ENCODE measurements around the gene CRELD2.

Gene CRELD2

DNA sequence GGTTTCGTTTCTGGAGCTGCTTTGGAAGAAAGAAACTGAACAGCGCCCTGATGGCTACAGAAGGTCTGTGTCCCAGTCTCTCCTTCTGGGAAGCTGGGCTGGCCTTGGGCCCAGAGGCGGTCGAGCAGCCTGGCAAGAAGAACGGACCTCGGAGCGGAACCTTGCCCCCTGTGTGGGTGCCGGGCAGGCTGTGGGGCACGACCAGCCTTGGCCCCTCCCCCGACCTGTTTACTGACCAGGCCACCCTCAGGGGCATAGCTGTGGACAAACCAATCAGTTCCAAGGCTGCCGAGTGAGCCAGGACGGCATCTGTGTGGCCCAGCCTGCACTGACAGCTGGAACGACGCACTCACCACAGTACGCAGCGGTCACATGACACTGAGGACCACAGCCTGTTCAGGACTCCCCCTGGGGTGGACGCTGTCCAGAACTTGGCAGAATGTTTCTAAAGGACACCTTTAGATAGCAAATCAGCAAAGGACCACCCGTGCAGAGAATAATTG is 49.3 kb downstream of the CRELD2 start:
- H3K9ac ChIP-seq (ENCODE audit: low read length in 5 of 5) = peak overlapping the region in 4 of 5 donors; percentile 62 to 97 (median 82)
- no peaks in the 10 kb centered on the region for H3K9me3 ChIP-seq (ENCODE audit: control insufficient read depth in 5 of 5, low read length in 5 of 5)
- peaks cover 0 to 27% (median 18%) of the 10 kb centered on the region in 5 donors for H3K36me3 ChIP-seq (ENCODE audit: control insufficient read depth in 5 of 5, insufficient read depth in 5 of 5, low read length in 5 of 5)
- peaks cover 10 to 99% (median 82%) of the 10 kb centered on the region in 5 donors for H3K4me1 ChIP-seq (ENCODE audit: control insufficient read depth in 5 of 5, insufficient read depth in 5 of 5, low read length in 5 of 5)
- peak overlapping the region in 3 of 5 donors; percentile 45 to 99 (median 47) for H3K4me3 ChIP-seq (ENCODE audit: low read depth in 1 of 5, low read length in 5 of 5)
- peak overlapping the region; percentile 98 for H3K27ac ChIP-seq (ENCODE audit: low read depth, low read length)
- no peaks in the 10 kb centered on the region for H3K27me3 ChIP-seq (ENCODE audit: control insufficient read depth in 5 of 5, insufficient read depth in 4 of 5, low read length in 5 of 5)

DNA sequence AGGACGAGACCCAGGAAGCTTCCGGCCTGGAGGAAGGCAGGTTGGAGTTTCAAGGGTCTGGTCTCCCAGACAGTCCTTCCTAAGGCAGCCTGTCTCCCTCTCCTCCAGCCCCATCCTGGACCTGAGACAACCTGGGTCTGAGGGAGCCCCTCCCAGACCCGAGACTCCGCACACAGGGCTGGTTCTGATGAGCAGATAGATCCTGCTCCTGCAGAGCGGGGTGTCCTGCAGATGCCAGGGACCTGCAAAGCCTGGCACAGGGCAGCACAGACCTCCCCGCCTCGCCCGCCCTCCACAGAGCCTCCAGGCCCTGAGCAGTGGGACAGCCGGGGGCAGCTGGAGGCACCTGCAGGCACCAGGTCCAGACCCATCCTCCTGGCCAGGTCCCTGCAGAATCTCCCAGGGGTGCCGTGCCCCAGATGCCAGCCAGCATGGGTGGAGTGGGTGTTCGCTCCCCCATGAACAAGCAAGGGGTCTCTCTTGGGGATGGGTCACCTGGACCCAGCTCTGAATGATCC is 49.9 kb downstream of the CRELD2 start:
- Histone ChIP-seq H3K9me3 (ENCODE audit: control insufficient read depth in 5 of 5, low read length in 5 of 5) (no peaks in the 10 kb centered on the region), H3K27me3 (ENCODE audit: control insufficient read depth in 5 of 5, insufficient read depth in 4 of 5, low read length in 5 of 5) (no peaks in the 10 kb centered on the region), H3K4me3 (ENCODE audit: low read depth in 1 of 5, low read length in 5 of 5) (peak overlapping the region in 1 of 5 donors; percentile 47), H3K27ac (ENCODE audit: low read depth, low read length) (peak overlapping the region; percentile 98), H3K36me3 (ENCODE audit: control insufficient read depth in 5 of 5, insufficient read depth in 5 of 5, low read length in 5 of 5) (peaks cover 0 to 21% (median 11%) of the 10 kb centered on the region in 5 donors), H3K4me1 (ENCODE audit: control insufficient read depth in 5 of 5, insufficient read depth in 5 of 5, low read length in 5 of 5) (peaks cover 10 to 95% (median 76%) of the 10 kb centered on the region in 5 donors), H3K9ac (ENCODE audit: low read length in 5 of 5) (peak overlapping the region in 3 of 5 donors; percentile 62 to 97 (median 86))

DNA sequence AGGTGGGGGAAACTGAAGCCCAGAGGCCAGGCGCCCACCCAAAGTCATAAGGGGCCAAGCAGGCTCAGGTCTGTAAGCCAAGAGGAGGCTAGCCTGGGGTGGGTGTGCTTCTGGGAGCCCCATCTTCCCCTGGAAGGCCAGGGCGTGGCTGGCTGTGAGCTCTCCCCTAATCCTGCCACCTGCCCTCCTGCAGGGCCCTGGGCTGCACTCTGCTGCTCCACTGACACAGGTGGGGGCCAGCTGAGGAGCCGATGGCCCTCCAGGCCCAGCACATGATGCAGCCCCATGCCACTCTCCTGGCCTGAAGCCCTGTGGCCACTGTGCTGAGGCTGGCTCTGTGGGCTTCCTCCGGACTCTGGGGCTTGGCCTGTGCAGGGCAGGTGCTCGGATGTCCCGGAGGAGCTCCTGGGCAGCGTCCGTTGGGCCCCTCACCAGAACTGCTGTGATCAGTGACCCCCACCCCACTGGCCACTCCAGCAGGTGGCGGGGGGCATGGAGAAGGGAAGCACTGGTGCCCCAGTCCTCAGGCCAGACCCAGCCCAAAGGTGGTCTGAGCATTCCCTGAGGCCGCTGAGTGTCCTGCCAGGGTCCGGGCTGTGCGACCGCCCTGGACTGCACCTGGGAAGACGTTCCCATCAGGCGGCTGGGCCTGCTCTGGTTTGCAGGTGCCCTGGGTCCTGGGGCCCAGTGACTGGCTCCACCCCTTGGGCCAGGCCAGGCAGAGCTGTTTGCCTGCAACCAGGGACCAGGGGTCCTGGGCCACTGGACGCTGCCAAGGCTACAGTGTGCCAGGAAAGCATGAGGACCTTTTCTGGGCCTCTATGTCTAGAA is 50.6 kb downstream of the CRELD2 start:
- Histone ChIP-seq H3K4me1 (ENCODE audit: control insufficient read depth in 5 of 5, insufficient read depth in 5 of 5, low read length in 5 of 5) (peaks cover 8 to 88% (median 69%) of the 10 kb centered on the region in 5 donors), H3K4me3 (ENCODE audit: low read depth in 1 of 5, low read length in 5 of 5) (no peak overlapping the region), H3K9ac (ENCODE audit: low read length in 5 of 5) (peak overlapping the region in 3 of 5 donors; percentile 8 to 78 (median 28)), H3K9me3 (ENCODE audit: control insufficient read depth in 5 of 5, low read length in 5 of 5) (no peaks in the 10 kb centered on the region), H3K27me3 (ENCODE audit: control insufficient read depth in 5 of 5, insufficient read depth in 4 of 5, low read length in 5 of 5) (no peaks in the 10 kb centered on the region), H3K36me3 (ENCODE audit: control insufficient read depth in 5 of 5, insufficient read depth in 5 of 5, low read length in 5 of 5) (peaks cover 0 to 14% (median 5%) of the 10 kb centered on the region in 5 donors), H3K27ac (ENCODE audit: low read depth, low read length) (peak overlapping the region; percentile 98)

DNA sequence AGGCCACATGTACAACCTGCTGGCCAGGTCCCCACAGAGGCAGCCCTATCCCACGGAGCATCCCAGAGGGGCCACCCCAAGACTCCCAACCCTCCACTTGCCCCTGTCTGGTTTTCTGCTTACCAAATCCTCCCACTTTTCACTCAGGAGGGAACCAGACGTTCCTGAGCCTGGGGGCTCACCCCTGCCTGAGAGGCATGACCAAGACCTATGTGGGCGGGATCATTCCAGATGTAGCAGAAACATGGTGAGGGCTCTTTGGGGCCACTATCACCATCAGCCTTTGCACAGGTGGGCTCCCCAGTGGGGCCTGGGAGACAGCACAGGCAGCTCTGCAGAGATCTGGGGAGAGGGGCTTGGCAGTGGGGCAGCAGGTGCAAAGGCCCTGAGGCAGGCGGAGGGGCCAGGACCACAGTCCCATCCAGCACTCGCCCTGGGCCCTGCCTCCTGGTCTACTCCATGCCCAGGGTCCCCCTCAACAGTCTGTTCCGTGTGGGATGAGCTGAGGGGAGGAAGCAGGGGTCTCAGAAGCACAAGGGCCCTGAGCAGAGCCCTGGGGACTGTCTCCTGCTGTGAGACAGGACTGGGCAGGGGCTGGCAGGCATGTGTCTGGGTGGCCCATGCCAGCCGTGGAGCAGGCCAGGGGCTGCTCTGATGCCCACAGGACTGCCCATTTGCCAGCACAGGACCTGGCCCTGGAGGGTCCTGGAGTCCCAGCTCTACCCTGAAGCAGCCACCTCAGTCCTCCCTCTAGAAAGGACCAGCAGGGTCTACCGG is 51.5 kb downstream of the CRELD2 start:
- no peaks in the 10 kb centered on the region for H3K9me3 ChIP-seq (ENCODE audit: control insufficient read depth in 5 of 5, low read length in 5 of 5)
- peaks cover 0 to 6% (median 0%) of the 10 kb centered on the region in 5 donors for H3K36me3 ChIP-seq (ENCODE audit: control insufficient read depth in 5 of 5, insufficient read depth in 5 of 5, low read length in 5 of 5)
- peaks cover 7 to 79% (median 60%) of the 10 kb centered on the region in 5 donors for H3K4me1 ChIP-seq (ENCODE audit: control insufficient read depth in 5 of 5, insufficient read depth in 5 of 5, low read length in 5 of 5)
- H3K4me3 ChIP-seq (ENCODE audit: low read depth in 1 of 5, low read length in 5 of 5) = peak overlapping the region in 1 of 5 donors; percentile 66
- peak overlapping the region; percentile 98 for H3K27ac ChIP-seq (ENCODE audit: low read depth, low read length)
- H3K9ac ChIP-seq (ENCODE audit: low read length in 5 of 5) = peak overlapping the region; percentile 28 to 78 (median 44)
- no peaks in the 10 kb centered on the region for H3K27me3 ChIP-seq (ENCODE audit: control insufficient read depth in 5 of 5, insufficient read depth in 4 of 5, low read length in 5 of 5)

DNA sequence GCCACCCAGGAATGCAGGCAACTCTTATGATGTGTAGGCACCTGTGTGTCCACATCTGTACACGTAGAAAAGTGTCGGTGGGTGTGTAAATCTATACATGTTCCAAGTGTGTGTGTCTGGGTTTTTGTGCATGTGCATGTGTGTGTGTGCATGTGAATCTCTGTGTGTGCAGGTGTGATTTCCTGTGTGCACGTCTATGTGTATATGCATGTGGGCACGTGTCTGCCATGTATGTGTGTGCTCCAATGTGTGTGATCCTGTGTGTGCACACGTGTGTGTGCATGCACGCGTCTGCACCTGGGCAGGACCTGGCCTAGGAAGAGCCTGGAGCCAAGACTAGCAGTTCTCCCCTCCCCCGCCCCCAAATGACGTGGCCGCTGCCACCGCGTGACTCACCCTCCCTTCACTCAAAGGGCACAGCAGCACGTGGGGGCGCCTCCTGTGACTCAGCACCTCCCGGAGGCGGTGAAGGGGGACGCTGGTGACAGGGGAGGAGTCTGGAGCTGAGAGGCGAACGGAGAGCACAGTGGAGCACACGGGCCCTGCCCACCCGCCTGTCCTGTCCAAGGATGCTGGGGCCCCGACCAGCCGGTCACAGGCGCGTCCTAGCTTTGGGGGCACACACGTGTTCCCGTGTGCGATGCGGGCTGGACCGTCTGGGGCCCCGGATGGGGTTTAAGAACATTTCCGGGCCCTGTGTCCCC is 52.2 kb downstream of the CRELD2 start:
- Histone ChIP-seq H3K9ac (ENCODE audit: low read length in 5 of 5) (peak overlapping the region in 4 of 5 donors; percentile 48 to 78 (median 62)), H3K4me3 (ENCODE audit: low read depth in 1 of 5, low read length in 5 of 5) (peak overlapping the region; percentile 15 to 66 (median 44)), H3K36me3 (ENCODE audit: control insufficient read depth in 5 of 5, insufficient read depth in 5 of 5, low read length in 5 of 5) (peaks cover 0 to under 1% (median 0%) of the 10 kb centered on the region in 5 donors), H3K4me1 (ENCODE audit: control insufficient read depth in 5 of 5, insufficient read depth in 5 of 5, low read length in 5 of 5) (peaks cover 7 to 76% (median 56%) of the 10 kb centered on the region in 5 donors), H3K9me3 (ENCODE audit: control insufficient read depth in 5 of 5, low read length in 5 of 5) (no peaks in the 10 kb centered on the region), H3K27ac (ENCODE audit: low read depth, low read length) (peak overlapping the region; percentile 98), H3K27me3 (ENCODE audit: control insufficient read depth in 5 of 5, insufficient read depth in 4 of 5, low read length in 5 of 5) (no peaks in the 10 kb centered on the region)

DNA sequence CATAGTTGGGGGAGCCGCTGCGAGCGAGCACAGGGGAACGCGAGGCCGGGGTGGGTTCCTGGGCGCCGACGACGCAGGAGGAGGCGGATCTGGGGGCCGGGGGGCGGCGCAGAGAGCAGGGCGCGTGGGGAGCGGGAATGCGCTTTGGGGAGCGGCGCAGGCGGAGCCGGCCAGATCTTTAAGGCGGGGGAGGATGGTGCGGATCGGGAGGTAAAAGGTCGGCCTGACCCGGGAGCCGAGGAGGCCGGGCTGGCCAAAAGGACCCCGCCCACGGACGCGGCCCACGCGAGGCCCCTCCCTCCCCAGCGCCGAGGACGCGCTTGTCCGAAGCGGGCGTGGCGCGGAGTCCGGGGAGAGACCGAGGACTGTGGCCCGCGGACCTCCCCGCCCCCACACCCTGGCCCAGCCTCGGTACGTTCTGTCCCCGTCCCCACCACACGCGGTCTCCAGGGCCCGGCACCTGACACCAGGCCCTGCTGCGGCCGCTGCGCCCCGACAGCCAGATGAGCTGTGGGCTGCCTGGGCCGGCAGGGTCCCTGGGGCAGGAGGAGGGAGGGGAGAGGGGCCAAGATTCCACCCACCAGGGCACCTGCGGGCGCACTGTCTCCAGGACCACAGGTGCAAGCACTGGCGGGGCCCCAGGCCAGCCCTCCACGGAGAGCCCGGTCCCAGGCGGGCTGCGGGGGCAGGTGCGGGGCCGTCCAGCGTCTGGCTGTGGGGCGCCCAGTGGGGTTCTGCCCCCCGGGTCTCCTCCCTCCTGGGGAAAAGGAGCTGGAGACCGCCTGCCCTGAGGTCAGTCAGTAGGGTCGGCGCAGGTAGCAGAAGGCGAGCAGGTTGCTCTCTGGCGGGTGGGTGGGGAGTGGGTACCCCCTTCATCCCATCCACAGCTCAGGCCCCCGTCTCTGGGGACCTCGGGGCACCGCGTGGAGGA is 53.1 kb downstream of the CRELD2 start:
- Histone ChIP-seq H3K9me3 (ENCODE audit: control insufficient read depth in 5 of 5, low read length in 5 of 5) (no peaks in the 10 kb centered on the region), H3K9ac (ENCODE audit: low read length in 5 of 5) (peak overlapping the region in 3 of 5 donors; percentile 58 to 78 (median 66)), H3K36me3 (ENCODE audit: control insufficient read depth in 5 of 5, insufficient read depth in 5 of 5, low read length in 5 of 5) (no peaks in the 10 kb centered on the region), H3K27ac (ENCODE audit: low read depth, low read length) (peak overlapping the region; percentile 98), H3K4me3 (ENCODE audit: low read depth in 1 of 5, low read length in 5 of 5) (peak overlapping the region in 4 of 5 donors; percentile 44 to 66 (median 50)), H3K4me1 (ENCODE audit: control insufficient read depth in 5 of 5, insufficient read depth in 5 of 5, low read length in 5 of 5) (peaks cover 5 to 69% (median 49%) of the 10 kb centered on the region in 5 donors), H3K27me3 (ENCODE audit: control insufficient read depth in 5 of 5, insufficient read depth in 4 of 5, low read length in 5 of 5) (no peaks in the 10 kb centered on the region)

DNA sequence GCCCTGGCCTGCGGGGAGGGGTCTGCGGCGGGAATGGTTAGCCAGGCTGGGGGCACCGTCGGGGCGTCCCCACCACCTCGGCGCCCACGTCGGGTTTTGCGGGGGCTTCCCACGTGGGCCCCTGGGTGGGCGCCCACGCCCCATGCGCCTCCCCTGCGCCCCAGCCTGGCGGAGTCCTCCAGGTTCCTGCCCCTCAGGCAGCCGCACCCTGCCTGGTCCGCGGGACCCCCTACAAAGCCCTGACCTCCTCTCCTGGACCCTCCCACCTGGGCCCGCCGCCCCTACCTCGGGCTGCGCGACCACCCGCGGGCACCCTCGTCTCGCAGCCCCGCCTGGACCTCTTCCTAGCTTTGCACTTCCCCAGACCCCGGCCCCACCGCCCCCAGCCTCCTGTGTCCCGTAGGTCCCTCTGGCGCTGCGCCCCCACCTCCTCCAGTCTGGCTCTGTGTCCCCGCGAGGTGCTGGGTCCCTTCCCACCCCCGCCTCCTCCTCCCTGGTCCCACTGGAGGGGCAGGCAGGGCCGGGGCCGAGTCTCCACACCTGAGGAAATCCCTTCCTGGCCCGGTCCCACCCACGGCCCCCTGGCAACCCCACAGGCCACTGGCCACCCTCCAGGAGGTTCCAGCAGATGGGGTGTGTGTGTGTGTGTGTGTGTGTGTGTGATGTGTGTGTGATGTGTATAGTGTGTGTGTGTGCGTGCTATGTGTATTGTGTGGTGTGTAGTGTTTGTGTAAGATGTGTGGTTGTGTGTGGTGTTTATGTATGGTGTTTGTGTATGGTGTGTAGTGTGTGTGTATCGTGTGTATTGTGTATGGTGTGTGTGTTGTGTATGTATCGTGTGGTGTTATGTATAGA is 54.0 kb downstream of the CRELD2 start:
- Histone ChIP-seq H3K27ac (ENCODE audit: low read depth, low read length) (no peak overlapping the region), H3K27me3 (ENCODE audit: control insufficient read depth in 5 of 5, insufficient read depth in 4 of 5, low read length in 5 of 5) (no peaks in the 10 kb centered on the region), H3K4me3 (ENCODE audit: low read depth in 1 of 5, low read length in 5 of 5) (peak overlapping the region in 3 of 5 donors; percentile 32 to 66 (median 48)), H3K4me1 (ENCODE audit: control insufficient read depth in 5 of 5, insufficient read depth in 5 of 5, low read length in 5 of 5) (peaks cover 5 to 60% (median 40%) of the 10 kb centered on the region in 5 donors), H3K9me3 (ENCODE audit: control insufficient read depth in 5 of 5, low read length in 5 of 5) (no peaks in the 10 kb centered on the region), H3K36me3 (ENCODE audit: control insufficient read depth in 5 of 5, insufficient read depth in 5 of 5, low read length in 5 of 5) (no peaks in the 10 kb centered on the region), H3K9ac (ENCODE audit: low read length in 5 of 5) (peak overlapping the region in 1 of 5 donors; percentile 78)

Measured in subcutaneous abdominal adipose tissue (tissue), 5 donors.